Heart left ventricle (tissue), 13 donors: ENCODE measurements around the gene PARD3B.

Experiments used
- CTCF ChIP-seq, 12 donors: fragments of 200-600 bp; sonication (generic) in 4 of 12; IDR thresholded peaks; one replicate each; pipeline versions ENCODE4 v1.5.0 to v1.8.0; 2018 to 2022; ENCODE audit warnings: antibody characterized with exemption in 12 of 12, mild to moderate bottlenecking in 5 of 12
- POLR2A ChIP-seq, 2 donors: fragments of 450-650 bp; IDR thresholded peaks; one replicate each; pipeline ENCODE4 v1.6.1; 2017; ENCODE audit warnings: antibody characterized with exemption in 2 of 2, mild to moderate bottlenecking in 2 of 2, moderate library complexity in 2 of 2
- donor health status: ischemic (EF 13 %, LVEDD 7.1; RV severe dilation, severe dysfunction).
- donor health status: DM: no; HTN: yes; CAD: no.
- donor health status: DM: no; HTN: no; CAD: no.
- donor health status: ischemic (EF 25% LVEDD 6.9; RV normal size, moderate dysfunction).
- donor health status: ischemic (EF 25% LVEDD 5.7; RV mildly dilated, moderate dysfunction).
- donor health status: ischemic (EF 35%, LVEDD 5.7; RV mildly dilated, moderate dysfunction).
- donor health status: nonischemic (EF 11% LVEDD 7.7; RV severe dilation, severe dysfunction).
- donor health status: DM: yes; HTN: yes; CAD: no.
- donor health status: PGD.
- donor health status: ischemic (EF 29% LVEDD 5.4; RV normal size, mild dysfunction).
- donor health status: nonischemic (EF 23%, LVEDD 6.1; RV moderate dilation, normal function).

GRCh38 chr2:204853905-204854304, 308.6 kb downstream of the PARD3B start:
- TF ChIP-seq POLR2A (IDR thresholded peaks at IDR 0.05), result no peak
- no peak for TF ChIP-seq CTCF (IDR thresholded peaks at IDR 0.05)
